NCI-H128 (cell line): ENCODE results near the gene CCNE1.
"Not testable (repeated sequence)": the region's sequence is repeated elsewhere in the genome, so short reads cannot be mapped to it uniquely, and the experiment has no call there.

Experiments
- DNase-seq: peaks from one replicate; lab custom pipeline; 2025; ENCODE audit not compliant: unreplicated experiment; lab: John Stamatoyannopoulos, UW

Gene CCNE1

DNA sequence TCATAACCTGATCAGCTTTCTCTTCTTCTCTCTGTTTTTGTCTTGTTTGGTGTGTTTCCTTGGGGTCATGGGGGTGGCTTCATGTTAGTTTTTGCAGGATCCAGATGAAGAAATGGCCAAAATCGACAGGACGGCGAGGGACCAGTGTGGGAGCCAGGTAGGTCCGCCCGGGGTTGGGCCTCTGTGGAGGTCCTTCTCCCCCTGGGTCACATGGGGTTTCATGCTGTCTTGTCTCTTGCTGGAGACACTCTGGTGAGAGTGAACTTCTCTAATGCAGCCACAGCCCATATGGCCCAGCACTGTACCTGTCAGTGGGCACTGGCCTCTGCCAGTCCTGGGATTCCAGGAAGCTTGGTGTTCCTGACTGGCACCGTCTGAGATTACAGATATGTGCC, 1.1 kb downstream of the CCNE1 start:
- DNase-seq = no peak

DNA sequence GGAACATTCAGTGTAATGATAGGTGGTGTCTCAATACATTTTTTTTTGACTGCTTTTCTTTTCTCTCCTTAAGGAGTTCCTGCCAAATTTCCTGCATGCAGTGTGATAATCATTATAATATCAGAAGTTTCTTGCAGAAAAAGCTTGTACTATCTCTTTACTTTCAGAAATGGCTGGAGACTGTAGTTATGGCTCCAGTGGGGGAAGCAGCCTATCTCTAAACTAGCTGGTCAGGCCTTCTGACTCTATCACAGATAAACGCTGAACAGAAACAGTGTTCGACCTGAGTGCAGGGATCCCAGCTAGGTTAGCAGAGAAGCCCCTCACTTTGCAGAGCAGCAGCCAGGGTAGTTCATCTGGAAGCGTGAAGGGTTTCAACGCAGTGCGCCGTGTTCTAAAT, 1.9 kb downstream of the CCNE1 start:
- DNase-seq = no peak

DNA sequence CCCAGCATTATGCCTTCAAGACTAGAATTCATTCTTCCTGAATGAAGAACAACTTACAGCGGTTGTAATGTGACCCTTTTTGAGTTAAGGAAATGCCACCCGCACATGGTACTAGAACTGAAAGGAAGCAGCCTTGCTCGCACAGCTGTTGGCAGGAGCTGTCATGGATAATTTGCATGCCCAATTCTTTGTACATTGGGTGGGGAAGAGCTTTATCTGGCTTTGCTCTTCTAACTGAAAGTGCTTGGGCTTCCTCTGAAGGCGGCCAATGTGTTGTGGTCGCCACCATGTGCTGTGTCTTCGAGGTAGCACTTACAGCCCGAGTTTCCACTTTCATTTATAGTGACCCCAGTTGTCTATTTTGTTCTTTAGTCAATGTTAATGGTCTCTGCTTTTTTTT, 3.4 kb downstream of the CCNE1 start:
- no peak for DNase-seq

DNA sequence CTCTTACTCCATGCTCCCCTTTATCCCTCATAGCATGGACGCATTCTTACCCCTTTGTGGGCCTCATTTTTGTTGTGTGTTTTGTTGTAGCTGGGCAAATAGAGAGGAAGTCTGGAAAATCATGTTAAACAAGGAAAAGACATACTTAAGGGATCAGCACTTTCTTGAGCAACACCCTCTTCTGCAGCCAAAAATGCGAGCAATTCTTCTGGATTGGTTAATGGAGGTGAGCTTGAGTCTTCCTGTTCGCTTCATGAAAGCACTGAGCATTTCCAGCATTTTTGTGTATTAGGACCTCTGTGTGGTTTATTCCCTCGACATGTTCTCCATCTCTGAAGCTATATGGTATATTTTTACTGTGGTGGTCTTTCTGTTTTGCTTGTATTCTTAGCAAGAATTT, 5.5 kb downstream of the CCNE1 start:
- no peak for DNase-seq

DNA sequence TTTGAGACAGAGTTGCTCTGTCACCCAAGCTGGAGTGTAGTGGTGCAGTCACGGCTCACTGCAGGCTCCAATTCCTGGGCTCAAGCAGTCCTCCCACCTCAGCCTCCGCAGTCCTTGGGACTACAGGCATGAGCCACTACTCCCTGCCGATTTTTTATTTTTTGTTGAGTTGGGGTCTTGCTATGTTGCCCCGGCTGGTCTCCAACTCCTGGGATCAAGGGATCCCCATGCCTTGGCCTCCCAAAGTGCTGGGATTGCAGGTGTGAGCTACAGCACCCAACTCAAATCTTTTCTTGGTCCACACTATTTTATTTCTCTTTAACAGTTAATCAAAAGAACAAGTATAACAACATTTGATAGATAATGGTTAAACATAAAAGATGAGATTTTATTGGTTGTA, 7.5 kb downstream of the CCNE1 start:
- DNase-seq = no peak

DNA sequence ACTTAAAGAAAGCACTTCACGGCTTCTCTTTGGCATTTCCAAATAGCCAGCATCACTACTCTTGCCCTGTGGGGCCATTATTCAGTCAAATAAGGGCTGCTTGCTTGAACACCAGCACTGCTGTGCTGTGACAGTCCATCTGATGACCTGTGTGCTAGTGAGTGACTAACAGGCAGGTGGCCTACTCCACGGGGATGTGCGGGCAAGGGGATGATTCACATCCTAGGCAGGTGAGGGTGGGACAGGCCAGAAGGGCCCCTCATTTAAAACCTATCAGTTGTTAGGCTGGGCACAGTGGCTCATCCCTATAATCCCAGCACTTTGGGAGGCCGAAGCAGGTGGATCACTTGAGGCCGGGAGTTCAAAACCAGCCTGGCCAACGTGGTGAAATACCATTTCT, 8.2 kb downstream of the CCNE1 start:
- DNase-seq = no peak

DNA sequence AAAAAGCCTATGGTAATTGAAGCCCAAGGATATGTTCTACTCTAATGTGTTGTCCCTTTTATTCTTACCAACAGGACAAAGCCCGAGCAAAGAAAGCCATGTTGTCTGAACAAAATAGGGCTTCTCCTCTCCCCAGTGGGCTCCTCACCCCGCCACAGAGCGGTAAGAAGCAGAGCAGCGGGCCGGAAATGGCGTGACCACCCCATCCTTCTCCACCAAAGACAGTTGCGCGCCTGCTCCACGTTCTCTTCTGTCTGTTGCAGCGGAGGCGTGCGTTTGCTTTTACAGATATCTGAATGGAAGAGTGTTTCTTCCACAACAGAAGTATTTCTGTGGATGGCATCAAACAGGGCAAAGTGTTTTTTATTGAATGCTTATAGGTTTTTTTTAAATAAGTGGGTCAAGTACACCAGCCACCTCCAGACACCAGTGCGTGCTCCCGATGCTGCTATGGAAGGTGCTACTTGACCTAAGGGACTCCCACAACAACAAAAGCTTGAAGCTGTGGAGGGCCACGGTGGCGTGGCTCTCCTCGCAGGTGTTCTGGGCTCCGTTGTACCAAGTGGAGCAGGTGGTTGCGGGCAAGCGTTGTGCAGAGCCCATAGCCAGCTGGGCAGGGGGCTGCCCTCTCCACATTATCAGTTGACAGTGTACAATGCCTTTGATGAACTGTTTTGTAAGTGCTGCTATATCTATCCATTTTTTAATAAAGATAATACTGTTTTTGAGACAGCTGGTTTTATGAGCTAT, 12.0 kb downstream of the CCNE1 start:
- DNase-seq = no peak

DNA sequence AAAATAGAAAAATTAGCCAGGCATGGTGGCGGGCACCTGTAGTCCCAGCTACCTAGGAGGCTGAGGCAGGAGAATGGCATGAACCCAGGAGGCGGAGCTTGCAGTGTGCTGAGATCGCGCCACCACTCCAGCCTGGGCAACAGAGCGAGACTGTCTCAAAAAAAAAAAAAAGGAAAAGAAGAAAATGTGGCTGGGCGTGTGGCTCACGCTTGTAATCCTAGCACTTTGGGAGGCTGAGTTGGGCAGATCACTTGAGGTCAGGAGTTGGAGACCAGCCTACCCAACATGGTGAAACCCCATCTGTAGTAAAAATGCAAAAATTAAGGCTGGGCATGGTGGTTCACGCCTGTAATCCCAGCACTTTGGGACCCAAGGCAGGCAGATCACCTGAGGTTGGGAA, 13.5 kb downstream of the CCNE1 start:
- DNase-seq = not testable (repeated sequence)

DNA sequence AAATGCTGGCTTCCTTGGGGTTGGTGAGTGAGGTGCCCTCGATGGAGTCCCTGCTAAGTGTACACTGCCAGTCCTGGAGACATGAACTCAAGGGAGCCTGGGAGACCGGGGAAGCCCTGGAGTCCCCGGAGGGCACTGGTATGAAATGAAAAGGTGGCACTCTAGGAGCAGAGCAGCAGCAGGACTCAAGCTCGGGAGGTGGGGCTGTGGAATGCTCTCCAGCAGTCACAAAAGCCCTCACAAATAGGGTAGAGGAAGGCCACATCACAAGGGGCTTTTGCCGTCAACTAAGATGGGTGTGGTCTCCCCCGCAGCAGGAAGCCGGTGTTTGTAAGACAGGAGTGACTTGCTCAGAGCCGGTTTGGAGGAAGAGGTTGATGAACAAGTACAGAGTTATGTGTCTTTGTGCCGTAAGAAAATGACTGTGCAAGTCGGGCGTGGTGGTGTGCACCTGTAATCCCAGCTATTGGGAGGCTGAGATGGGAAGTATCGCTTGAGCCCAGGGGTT, 19.3 kb downstream of the CCNE1 start:
- no peak for DNase-seq

DNA sequence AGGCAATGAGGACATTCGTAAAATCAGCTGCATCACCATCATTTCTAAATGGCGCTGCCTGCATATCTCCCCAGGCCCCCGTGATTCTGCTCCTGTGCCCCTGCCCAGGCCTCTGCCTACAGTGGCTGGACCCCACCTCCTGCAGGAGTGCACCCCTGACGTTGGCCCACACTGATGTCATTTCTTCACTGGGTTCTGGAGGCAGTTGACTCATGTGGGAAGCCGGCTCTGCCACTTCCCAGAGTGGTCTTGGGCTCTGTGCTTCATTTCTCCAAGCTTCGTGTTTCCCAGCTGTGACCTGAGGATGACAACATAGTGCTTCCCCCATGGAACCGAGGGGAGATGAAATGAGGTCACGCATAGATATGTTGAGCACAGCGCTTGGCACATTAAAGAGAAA, 19.9 kb downstream of the CCNE1 start:
- no peak for DNase-seq

DNA sequence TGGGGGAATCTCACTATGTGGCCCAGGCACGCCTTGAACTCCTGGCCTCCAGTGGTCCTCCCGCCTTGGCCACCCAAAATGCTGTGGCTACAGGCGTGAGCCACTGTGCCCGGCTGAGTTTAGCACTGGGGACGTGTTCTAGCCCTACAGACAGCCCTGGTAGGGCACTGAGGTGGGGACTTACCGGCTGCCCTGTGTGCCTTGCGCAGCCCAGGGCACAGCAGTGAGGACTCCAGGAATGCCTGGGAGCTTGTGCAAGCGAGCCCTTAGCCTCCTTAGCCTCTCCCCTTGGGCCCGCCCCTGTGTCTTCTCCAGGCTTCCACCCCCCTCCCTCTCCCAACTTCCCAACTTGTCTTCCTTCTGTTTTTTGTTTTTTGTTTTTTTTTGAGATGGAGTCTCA, 21.0 kb downstream of the CCNE1 start:
- DNase-seq = no peak

DNA sequence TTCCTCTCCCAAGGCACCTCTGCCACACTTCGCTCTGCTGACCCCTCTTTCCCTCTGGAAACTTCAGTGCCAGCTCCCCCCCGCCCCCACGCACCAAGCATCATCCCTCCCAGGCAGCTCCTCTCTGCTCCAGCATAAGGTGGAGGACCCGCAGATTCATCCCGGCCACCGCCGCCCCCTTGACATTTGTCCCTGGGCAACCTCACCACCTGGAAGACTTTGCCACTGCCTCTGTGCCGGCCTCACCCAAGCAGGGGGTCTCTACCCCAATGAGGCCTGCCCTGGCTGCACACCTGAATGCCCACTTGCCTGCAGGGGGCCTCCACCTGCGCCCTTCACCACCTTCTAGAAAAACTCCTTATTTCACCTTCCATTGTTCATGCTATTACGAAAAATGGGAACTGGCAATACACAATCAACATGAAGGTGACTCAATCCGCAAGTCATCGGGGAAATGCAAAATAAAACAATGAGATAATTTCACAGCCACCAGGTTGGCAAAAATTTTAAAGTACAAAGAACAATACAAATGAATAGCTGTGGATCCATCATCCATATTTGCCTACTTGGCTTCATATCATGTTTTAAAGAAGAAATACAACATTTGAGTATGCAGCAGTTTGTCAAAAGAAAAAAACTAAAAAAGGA, 21.9 kb downstream of the CCNE1 start:
- DNase-seq = no peak

DNA sequence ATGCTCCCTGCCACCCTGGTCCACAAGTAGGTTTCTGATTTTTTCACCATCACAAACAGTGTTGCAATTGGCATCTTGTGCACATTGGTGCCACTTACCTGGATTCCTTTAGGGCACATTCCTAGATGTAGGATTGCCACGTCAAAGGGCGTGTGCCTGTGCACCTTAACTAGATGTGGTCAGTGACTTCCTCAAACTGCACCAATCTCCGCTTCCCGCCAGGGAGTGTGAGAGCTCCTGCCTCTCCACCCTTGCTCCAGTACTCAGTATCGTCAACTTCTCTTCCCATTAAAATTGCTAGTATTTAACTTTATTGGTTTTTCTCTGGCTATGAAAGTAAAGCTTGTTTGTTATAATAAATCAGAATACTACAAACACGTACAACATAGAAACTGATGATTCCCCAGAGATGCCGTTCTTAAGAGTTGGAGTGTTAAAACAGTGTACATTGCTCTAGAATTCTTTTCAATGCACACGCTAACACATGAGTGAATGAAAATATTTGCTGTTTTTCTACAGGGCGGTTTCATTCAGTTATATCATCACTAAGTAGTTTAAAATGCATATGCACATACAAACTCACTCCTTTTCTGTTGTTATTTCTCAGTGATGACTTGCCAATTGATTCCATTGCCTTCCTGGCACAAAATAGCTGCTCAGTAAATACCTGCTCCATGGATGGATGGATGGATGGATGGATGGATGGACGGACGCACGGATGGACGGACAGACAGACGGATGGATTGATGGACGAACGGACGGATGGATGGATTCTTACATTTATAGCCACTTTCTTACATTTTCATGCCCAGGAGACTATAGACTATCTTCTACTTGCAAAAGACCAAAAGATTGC, 23.4 kb downstream of the CCNE1 start:
- DNase-seq = no peak

DNA sequence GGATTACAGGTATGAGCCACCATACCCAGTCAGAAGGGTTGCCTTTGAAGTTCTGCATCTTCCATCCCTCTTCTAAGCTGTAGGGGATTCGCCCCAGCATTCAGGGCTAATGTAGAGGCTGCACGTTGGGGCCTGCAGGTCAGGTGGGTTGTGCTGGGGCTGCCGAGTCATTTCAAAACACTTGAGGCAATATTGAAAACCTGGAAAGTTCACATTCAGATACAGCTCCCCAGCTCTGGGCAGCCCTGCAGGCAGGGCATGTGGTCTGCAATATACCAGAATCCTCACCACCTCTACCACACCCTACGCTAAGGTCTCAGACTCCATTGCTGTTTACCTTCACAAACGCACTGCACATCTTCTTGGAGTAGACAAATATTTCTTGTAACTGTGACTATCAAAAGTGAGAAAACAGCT, 24.6 kb downstream of the CCNE1 start:
- DNase-seq = no peak

DNA sequence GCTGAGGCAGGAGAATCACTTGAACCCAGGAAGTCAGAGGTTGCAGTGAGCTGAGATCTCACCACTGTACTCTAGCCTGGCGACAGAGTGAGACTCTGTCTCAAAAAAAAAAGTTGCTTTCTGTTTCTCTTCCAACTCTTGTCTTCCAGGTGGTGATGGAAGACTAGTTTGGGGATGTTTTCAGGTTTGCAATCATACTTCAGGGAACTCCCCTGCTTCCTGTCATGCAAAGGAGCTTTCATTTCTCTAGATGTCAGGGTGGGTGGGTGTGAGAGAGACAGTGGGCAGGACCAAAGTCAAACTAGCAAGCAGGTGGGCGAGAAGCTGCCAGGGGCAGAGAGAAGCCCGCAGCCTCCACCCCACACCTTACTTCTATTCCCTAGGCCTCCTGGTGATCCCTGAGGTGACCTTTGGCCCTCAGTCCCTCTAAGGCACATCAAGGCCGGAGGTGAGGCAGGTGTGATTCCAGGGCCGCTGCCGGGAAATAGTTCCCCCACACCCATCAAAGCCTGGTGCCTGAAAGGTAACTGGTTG, 25.7 kb downstream of the CCNE1 start:
- no peak for DNase-seq

DNA sequence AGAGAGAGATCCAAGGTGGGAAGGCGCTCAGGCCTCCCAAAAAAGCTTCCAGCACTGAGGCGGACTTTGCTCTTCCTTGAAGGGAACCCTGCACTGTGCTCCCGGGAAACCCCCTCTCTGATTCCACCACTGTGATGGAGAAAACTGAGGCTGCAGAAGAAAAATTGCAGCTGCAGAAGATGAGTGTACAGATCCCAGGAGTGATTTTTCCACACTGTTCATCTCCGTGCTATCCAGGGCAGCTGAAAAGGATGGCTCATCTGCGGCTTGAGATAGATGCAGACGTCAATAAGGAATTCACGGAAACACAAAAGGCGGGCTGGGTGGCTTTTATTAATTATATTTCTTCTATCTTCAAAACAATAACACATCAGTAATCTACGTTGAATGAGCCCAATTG, 26.2 kb downstream of the CCNE1 start:
- no peak for DNase-seq

DNA sequence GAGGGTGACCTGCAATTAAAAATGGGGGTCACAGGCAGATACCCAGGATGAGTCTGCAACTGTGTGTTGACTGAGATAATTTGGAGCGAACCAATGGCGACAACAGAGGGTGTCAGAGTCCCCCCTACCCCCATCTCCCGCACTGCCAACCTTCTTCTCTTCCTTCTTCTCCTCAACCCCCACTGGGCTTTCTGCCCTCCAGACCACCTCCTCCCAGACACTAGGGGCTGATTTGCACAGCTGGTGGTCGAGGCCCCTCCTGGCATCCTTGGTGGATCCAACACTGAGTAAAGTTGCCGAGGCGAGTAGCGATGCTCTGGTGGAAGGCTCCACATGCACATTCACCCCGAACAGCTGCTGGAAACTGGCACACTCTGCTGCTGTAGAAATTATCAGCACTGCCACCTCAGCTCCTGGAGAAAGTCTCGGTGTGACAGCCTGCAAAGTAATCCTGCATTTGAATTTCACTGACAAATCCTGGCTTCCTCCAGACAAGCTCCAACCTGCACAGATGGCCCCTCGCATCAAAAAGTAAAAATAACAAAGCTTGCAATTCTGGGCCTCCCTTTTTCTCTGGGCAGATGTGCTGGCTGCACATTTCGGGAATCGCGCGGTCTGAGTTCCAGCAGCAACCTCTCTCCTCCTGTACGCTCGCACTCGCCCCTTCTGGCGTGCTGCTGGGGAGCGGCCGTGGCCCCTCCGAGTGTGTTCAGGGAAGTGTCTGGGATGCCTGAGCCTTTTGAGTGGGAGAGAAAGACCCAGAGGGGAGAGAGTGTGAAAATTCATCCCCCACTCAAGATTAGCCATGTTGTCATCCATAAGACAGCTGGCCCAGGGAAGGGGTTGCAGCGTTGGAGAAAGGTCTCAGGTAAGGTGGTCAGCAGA, 28.5 kb downstream of the CCNE1 start:
- DNase-seq = no peak

DNA sequence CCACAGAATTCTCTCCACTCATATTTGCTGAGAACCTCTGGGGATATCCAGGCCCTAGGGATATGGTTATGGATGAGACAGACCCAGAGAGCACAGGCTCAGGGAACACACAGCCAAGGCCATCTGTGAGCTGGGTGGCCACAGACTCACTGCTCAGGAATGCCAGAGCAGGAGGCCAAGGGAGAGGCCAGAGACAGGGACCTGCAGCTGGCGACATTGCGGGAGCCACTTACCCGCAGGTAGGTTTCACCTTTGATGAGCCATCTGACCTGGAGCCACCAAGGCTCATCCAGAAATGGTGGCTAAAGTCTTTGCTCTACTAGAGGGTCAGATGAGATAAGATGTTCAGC, 29.4 kb downstream of the CCNE1 start:
- DNase-seq = no peak

DNA sequence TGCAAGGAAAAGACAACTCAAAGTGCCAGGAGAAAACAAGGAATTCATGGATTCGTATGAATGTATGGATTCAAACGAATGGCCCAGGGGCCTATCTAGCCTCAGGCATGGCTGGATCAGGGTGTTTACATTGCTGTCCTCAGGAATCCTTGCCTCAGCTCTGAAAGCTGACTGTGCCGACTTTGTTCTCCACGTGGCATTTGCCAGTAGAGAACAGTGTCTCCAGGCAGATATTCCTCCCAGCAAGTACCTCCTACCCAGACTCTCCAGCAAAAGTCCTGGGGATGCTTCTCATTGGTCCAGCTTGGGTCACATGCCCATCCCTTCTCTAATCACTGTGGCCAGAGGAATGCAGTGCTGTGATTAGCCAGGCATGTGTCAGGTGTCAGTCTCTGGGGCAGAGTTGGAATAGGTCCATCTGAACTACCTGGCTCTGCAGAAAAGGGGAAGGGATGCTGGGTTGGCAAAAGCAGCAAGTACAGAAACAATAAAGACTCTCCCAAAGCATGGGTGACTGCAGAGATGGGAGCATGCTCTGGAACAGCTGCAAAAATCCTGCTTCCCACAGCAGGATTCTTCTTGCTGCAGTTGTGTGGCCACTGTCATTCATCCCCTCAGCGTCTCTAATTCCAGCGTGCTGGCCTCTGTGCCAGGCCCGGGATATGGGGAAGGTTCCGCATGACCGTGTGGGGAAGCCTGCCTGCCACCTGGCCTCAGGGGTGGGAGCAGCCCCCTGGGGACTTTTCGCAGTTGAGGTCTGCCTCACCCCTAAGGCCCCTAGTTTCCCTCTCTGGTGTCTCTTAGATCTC, 30.0 kb downstream of the CCNE1 start:
- no peak for DNase-seq
